Stimulated activated CD8-positive, alpha-beta memory T cell treated with anti-CD3 and anti-CD28 coated beads, Interleukin-12 subunit alpha, Interleukin-12 subunit beta, amount 100 ng/mL, for 24 hours (primary cell): Measurements from ENCODE around the gene RAB30.
A peak's percentile ranks its signal among the peaks of the same experiment; 100 is the strongest.
"Not testable (repeated sequence)": the region's sequence is repeated elsewhere in the genome, so short reads cannot be mapped to it uniquely, and the experiment has no call there.

Source experiments
- DNase-seq: peaks from one replicate; pipeline ENCODE4 v3.0.0-alpha.2; 2020; ENCODE audit errors: extremely low read depth

RAB30 gene

DNA sequence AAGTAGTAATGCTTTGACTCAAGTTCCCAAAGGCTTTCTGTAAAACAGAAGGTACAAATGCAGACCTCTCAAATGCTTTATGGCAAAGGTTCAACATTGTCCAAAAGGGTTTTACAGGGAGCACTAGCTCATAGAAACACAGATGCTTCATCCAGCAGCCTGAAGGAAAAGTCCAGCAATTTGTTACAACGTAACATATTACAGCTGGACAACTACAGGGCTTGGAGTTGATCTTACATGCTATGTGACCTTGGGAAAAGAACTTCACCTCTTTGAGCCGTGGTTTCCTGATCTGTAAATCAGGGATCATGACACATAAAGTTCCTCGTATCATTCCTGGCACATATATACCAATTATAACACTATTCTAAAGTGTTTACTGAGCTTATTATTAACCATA is 85.3 kb downstream of the RAB30 start:
- DNase-seq: no peak

DNA sequence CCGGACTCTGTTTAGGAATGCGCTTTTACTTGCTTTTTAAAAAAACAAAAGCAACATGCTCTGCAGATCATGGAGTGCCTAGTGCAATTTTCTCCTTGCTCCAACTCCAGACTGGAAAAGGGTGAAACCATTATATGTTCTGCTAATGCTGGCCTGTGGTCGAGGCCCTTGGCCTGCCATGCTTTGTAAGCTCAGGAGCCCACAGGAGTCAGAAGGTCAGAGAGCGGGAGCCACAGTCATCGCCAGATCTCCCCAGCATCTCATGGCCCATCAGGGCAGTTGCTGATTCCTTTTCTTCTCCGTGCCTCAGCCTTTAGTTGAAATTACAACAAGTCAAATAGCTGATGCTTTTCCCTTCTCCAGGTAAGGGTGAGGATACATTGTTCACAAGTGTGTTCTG is 89.8 kb downstream of the RAB30 start:
- no peak for DNase-seq

DNA sequence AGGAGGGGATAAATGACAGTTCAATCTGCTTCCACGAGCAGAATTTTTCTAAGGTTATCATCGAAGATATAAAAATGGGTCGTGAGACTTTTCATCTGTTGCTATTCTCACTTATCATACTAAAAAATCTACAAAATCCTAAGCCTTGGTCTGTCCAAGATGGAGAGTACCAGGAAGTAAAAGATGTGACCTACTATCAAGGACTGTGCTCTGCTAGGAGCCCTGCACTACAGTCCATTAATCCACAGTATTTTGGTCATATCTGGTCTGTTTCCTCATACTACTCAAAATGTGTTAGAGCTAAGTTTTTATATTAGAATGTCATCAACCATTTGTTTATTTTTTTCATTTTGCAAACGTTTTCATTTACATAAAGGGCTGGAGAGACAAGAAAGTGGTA is 90.8 kb downstream of the RAB30 start:
- DNase-seq: no peak

DNA sequence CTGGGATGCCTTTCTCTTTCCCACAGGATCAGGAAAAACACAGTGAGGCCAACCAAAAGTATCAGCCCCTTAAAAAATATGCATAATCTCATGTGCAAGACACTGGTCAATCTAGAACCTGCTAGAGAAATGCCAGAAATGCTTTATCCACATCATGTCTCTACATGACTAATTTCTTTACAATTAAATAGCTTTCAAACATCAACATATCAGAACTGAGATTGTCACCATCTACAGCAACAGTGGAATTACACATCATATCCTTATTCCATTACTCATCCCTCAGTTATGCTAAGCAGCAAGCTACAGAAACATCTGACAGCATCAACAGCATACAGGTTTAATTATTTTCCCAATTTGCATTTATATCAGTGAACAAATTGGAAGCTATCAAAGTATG is 91.4 kb downstream of the RAB30 start:
- no peak for DNase-seq

DNA sequence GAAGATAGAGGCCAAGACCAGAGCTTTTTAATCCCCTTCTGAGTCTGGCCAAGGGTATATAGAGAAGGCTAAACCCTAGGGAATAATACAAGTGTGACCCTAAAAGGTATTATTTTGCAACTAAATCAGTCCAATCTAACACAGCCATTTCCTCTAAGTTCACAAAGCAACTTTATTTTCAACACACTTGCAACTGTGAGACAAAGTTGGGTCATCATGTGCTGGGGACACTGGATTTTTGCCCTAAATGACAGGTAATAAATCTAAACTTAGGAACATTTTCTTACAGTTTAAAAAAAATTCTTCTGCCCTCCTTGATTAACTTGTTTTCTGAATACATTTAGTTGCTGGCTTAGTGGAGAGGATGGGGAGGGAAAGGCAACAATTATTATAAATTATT is 91.9 kb downstream of the RAB30 start:
- no peak for DNase-seq

DNA sequence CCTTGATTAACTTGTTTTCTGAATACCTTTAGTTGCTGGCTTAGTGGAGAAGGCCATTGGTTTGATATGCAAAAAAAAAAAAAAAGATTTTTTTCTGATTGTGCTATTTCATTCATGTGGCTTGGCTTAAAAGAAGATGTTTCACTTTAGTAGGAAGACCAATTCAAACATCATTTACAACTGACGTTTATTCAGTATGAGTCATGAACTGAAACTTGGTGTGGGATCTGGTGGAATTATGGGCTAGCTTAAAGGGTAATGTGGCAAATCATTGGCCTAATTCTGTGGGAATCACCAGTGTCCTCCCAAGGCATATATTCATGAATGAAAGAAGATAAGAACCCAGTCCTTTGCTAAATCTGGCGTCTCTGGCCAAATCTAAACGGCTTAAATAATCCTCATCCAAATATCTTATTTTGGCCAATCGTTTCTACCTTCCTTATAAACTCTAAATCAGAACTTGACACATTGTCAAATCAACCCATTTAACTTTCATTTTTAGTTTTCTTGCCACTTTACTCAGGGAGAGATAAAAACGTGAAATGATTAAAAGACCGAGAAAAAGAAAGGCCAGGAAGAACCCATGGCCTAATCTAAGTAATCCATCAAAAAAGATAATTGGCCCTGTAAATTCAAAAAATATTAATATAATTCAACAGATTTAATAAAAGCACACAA is 93.1 kb downstream of the RAB30 start:
- no peak for DNase-seq

DNA sequence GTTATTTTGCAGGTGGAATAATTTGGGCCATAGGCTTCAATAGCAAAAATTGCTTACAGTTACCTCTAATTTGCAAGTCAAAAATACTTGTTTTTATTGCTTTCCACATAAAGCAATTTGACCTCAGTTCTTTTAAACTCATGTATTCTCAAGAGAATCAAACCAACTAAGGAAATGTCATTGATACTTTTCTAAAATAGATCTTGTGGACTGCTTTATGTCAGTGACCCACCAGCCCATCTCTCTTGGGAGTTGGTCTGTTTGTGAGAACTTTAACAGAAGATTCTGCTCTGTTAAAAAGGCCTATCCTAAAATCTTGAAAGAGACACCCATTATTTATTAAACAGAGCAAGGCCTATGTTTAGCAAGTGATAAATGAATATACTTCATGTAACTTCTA is 94.9 kb downstream of the RAB30 start:
- DNase-seq: no peak

DNA sequence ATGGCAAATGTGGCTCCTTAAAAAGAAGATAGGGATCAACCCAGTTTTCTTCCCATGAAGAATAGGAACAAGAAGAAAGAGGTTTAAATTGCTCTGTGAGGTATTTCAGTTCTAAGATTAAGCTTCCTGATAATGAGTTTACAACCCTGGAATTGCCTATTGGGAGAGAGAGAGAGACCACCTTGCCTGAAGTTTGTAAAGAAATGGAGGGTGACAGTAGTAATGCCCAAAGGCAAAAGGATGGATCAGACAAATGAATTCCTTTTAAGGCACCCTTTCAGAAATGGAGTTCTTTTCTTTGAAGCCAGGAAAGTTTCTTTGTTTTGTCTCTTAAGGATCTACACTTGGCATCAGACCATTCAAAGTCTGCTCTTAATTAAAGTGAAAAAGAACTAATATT is 95.8 kb downstream of the RAB30 start:
- no peak for DNase-seq

DNA sequence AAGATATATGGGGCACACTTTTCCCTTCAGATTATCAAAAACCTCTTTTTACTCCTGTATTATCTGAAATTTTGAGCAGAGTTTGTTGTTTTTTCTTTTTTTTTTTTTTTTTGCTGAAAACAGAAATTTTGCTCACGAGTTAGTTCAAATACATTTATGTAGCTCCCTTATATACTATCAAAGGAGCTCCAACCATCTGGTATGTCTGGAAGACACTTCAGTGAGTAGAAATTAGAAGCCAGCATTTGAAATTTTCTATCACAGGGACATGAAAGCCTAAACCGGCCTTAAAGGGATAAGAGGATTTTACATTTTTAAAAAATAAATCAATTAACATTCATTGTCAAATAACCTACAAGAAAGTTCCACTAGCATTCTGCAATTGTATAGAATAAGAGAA is 96.8 kb downstream of the RAB30 start:
- no peak for DNase-seq

DNA sequence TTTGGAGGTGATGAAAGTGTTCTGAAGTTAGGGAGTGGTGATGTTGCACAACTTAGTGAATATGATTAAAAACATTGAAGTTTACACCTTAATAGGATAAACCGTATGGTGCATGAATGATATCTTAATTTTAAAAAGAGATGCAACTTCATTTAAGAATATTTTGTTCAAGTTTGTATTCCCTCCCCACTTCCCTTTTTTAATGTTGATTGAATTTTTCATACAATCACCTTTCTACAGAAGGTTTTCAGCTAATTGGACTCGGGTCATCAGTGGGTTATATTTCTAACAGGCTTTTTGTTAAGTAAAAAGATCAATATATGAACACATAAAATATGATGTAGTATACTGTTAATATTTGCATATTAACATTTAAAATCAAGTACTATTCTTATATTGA is 97.6 kb downstream of the RAB30 start:
- no peak for DNase-seq

DNA sequence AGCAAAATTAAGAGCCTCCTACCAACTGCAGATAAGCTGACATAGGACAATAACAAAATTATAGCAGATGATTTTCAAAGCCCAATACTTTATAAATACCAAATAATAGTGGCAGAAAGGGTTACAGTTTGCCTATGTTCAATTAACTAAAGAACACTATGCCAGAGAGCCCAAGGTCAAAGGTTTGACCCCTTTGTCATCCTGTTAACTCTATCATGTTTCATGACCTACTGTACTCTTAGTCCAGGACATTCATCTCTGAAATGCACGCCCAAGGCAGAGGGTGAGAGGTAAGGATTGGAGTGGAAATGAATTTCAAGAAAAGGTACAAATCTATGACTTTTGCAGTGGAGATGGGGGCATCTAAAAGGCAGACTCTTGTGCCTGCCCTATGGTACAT is 99.6 kb downstream of the RAB30 start:
- no peak for DNase-seq

DNA sequence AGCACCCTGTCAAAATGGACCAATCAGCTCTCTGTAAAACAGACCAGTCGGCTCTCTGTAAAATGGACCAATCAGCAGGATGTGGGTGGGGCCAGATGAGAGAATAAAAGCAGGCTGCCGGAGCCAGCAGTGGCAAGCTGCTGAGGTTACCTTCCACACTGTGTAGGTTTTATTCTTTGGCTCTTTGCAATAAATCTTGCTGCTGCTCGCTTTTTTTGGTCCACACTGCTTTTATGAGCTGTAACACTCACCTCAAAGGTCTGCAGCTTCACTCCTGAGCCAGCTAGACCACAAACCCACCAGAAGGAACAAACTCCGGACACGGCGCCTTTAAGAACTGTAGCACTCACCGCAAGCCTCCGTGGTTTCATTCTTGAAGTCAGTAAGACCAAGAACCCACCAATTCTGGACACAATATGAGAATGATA is 100.2 kb downstream of the RAB30 start:
- not testable (repeated sequence) for DNase-seq

DNA sequence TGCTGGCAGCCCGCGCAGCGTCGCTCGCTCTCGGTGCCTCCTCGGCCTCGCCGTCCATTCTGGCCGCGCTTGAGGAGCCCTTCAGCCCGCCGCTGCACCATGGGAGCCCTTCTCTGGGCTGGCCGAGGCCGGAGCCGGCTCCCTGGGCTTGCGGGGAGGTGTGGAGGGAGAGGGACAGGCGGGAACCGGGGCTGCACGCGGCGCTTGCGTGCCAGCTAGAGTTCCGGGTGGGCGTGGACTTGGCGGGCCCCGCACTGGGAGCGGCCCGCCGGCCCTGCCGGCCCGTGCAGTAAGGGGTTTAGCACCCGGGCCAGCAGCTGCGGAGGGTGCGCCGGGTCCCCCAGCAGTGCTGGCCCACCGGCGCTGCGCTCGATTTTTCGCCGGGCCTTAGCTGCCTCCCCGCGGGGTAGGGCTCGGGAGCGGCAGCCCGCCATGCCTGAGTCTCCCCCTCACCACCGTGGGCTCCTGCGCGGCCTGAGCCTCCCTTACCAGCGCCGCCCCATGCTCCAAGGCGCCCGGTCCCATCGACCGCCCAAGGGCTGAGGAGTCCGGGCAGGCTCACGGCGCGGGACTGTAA is 101.1 kb downstream of the RAB30 start:
- DNase-seq: not testable (repeated sequence)

DNA sequence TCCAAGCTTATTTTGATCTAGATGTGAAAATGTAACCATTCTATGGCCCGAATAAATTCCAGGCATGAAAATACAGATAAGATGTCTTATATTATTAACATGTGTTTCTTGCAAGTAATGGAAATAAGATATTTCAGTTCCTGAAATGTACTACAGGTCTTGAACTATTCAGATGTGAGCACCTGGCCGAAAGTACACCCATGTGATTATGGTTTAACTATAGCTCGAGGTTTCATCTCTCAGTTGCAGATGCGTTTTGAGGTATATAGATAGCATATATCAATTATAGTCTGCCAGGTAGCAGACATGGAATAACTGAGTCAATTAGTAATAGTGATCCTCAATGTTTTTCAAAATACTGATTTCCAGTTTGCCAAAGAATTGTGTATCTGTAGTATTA is 101.9 kb downstream of the RAB30 start:
- DNase-seq: no peak

DNA sequence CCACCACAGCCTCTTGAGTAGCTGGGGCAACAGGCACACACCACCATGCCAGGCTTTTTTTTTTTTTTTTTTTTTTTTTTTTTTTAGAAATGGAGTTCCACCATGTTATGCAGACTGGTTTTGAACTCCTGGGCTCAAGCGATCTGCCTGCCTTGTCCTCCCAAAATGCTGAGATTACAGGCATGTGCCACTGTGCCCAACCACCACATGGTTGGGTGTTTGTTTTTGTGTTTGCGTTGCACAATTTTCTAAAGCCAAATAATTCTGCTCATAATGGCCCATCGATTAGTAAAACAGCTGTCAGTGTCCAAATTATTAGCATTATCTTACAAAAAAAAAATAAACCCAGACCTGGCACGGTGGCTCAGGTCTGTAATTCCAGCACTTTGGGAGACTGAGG is 104.3 kb downstream of the RAB30 start:
- DNase-seq: no peak

DNA sequence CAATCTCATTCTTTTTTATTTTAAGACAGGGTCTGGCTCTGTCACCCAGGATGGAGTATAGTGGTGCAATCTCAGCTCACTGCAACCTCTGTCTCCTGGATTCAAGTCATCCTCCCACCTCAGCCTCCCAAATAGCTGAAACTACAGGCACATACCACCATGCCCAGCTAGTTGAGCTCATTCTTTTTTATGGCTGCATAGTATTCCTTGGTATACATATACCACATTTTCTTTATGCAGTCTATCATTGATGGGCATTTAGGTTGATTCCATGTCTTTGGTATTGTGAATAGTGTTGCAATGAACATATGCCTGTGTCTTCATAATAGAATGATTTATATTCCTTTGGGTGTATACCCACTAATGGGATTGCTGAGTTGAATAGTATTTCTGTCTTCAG is 109.7 kb downstream of the RAB30 start:
- DNase-seq: not testable (repeated sequence)

DNA sequence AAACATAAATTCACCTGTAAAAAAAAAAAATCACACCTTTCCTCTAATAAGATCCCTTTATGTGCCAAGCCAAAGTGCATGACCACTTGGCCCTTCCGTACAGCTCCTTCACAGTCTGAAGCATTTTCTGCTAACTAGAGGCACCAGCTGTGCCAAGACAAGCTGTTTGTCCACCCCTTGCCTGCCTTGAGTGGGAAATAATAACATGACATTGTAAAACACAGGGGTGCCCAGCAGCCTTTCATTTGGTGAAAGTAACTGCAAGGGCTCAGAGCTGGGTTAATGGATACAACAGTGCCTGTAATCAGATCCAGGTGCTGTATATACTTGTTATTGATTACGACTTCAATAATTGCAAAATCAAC is 110.9 kb downstream of the RAB30 start:
- DNase-seq: no peak

DNA sequence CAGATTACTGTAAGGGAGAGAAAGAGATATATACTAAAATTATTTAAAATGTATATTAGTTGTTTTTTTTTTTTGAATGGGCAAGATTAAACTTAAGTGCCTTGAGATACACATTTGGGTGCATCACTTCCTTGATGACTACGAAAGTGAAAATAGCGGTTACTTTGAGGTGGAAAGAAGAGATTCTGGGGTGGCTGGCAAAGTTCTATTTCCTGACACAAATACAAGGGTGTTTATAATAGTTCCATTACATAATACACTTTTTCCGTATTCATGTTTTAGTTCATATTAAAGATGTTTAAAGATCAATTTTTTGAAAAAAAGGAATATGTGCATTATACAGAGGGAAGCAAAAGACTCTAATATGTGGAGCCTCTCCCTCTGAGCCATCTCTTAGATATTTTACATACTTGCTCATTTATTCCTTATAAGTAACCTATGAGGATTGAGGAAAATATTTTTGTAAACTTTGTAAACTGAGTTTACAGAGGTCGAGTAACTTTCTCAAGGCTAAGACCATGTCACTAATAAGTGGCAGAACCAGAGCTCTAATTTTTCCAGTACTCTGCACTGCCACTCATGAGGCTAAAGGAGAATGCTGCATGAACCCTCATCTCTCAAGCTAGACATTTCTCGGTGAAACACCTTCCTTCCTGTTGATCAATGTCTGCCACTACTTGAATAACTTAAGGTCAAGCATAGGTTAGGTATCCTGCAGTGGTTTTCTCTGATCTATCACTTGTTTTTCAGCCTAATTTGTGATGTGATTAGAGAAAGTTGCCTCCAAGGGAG is 111.5 kb downstream of the RAB30 start:
- no peak for DNase-seq

DNA sequence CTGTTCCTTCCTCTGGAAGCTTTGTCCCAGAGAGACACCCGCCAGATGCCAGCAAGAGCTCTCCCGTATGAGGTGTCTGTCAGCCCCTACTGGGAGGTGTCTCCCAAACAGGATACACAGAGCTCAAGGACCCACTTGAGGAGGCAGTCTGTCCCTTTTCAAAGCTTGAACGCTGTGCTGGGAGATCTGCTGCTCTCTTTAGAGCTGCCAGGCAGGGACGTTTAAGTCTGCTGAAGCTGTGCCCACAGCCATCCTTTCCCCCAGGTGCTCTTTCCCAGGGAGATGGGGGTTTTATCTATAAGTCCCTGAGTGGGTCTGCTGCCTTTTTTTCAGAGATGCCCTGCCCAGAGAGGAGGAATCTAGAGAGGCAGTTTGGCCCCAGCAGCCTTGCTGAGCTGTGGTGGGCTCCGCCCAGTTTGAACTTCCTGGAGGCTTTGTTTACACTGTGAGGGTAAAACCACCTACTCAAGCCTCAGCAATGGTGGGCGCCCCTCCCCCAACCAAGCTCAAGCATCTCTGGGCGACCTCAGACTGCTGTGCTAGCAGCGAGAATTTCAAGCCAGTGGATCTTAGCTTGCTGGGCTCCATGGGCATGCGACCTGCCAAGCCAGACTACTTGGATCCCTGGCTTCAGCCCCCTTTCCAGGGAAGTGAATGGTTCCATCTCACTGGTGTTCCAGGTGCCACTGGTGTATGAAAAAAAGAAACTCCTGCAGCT is 115.8 kb downstream of the RAB30 start:
- peak; percentile 30 for DNase-seq

DNA sequence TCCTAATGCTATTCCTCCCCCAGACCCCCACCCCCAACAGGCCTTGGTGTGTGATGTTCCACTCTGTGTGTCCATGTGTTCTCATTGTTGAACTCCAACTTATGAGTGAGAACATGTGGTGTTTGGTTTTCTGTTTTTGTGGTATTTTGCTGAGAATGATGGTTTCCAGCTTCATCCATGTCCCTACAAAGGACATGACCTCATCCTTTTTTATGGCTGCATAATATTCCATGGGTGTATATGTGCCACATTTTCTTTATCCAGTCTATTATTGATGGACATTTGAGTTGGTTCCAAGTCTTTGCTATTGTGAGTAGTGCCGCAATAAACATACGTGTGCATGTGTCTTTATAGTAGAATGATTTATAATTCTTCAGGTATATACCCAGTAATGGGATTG is 121.2 kb downstream of the RAB30 start:
- DNase-seq: not testable (repeated sequence)

DNA sequence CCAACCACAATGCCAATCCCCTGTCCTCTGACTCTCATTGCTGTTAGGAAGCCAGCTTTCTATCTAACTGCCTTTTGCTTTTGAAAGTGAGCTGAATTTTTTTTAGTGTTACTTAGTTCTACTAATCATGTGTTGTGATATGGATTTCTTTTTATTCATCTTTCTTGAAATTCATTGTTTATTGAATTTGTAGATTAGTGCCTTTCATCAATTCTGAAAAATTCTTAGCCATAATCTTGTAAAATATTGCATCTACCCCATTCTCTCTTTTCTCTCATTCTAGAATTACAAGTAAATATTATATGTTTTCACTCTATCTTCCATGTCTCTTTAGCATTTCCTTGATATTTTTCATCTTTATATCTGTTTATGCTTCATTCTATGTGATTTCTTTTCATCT is 122.3 kb downstream of the RAB30 start:
- no peak for DNase-seq

DNA sequence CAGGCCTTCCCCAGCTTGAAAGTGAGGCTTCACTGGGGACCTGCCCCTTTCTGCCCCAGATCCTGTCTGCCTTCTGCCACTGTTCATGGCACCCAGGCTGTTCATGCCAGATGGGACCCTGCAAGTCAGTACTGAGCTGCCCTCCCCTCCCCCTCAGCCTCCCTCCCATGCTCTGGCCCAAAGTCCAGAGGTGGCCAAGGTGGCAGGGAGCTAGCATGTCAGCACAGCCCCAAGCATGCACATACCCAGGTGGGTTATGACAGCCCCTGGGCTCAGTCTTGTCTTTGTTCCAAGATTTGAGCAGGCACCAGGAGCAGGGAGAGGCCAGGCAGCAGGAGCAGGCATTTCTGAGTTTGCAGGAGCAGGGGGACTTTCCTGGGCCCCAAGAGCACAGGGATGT is 126.0 kb downstream of the RAB30 start:
- DNase-seq: no peak

DNA sequence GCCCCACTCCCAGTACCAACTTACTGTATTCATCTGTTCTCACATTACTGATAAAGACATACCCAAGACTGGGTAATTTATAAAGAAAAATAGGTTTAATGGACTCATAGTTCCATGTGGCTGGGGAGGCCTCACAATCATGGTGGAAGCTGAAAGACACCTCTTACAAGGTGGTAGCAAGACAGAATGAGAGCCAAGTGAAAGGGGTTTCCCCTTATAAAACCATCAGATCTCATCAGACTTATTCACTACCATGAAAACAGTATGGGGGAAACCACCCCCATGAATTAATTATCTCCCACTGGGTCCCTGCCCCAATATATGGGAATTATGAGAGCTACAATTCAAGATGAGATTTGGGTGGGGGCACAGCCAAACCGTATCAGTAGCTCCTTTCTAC is 126.7 kb downstream of the RAB30 start:
- DNase-seq: not testable (repeated sequence)
